ENCODE results near the gene ST7.

Gene ST7

GRCh38 chr7:117278040-117278439, 324.7 kb downstream of the ST7 start:
- no peak for TF ChIP-seq CTCF (IDR thresholded peaks at IDR 0.05; ENCODE audit: insufficient read depth, low read length, poor library complexity, severe bottlenecking)
- Histone ChIP-seq H3K4me3 (replicated peaks; ENCODE audit: low read depth, low read length) (no peak overlapping the region), H3K27me3 (replicated peaks; ENCODE audit: control insufficient read depth, insufficient read depth, low read length) (no peaks in the 10 kb centered on the region), H3K36me3 (ENCODE audit: control insufficient read depth, insufficient read depth, low read length) (no peaks in the 10 kb centered on the region)
- DNase-seq (ENCODE audit: extremely low read depth, insufficient read length), result no peak

GRCh38 chr7:117279203-117279602, 325.9 kb downstream of the ST7 start:
- no peaks in the 10 kb centered on the region for H3K27me3 ChIP-seq (replicated peaks; ENCODE audit: control insufficient read depth, insufficient read depth, low read length)
- no peak for DNase-seq (ENCODE audit: extremely low read depth, insufficient read length)
- H3K4me3 ChIP-seq (replicated peaks; ENCODE audit: low read depth, low read length), result no peak overlapping the region
- no peaks in the 10 kb centered on the region for H3K36me3 ChIP-seq (ENCODE audit: control insufficient read depth, insufficient read depth, low read length)
- no peak for TF ChIP-seq CTCF (IDR thresholded peaks at IDR 0.05; ENCODE audit: insufficient read depth, low read length, poor library complexity, severe bottlenecking)
